Hepatocyte (in vitro differentiated cells): ENCODE measurements around the gene NELFA. TPM values are rescaled to one million over a fixed set of nuclear protein-coding genes. Genes with fewer than 3 reads are reported as not detected.

Experiments used
- DNase-seq: peaks from one replicate; pipeline ENCODE4 v3.0.0-alpha.2; 2016; ENCODE audit warnings: low spot score
- H2AFZ ChIP-seq: fragments of 200-600 bp; sonication (generic); 2 replicates; pipeline ENCODE4 v1.6.0; 2016; ENCODE audit warnings: antibody characterized with exemption, mild to moderate bottlenecking
- H3K27ac ChIP-seq: fragments of 200-600 bp; sonication (generic); 2 replicates; pipeline ENCODE4 v1.5.1; 2016; ENCODE audit warnings: mild to moderate bottlenecking
- H3K27me3 ChIP-seq: fragments of 200-600 bp; sonication (generic); 2 replicates; pipeline ENCODE4 v1.6.1; 2016
- H3K36me3 ChIP-seq: fragments of 200-600 bp; sonication (generic); replicated peaks from 2 replicates; pipeline ENCODE4 v1.5.1; 2016; ENCODE audit warnings: low read depth; ENCODE audit not compliant: insufficient read depth
- H3K4me1 ChIP-seq: fragments of 200-600 bp; sonication (generic); 2 replicates; pipeline ENCODE4 v1.5.1; 2016; ENCODE audit warnings: mild to moderate bottlenecking, moderate library complexity; ENCODE audit not compliant: insufficient read depth
- H3K4me2 ChIP-seq: fragments of 200-600 bp; sonication (generic); 2 replicates; pipeline ENCODE4 v1.6.0; 2016
- H3K4me3 ChIP-seq: fragments of 200-600 bp; sonication (generic); 2 replicates; pipeline ENCODE4 v1.5.1; 2016; ENCODE audit warnings: mild to moderate bottlenecking
- H3K79me2 ChIP-seq: fragments of 200-600 bp; sonication (generic); 2 replicates; pipeline ENCODE4 v1.6.0; 2017; ENCODE audit warnings: mild to moderate bottlenecking
- H3K9me2 ChIP-seq: fragments of 200-600 bp; sonication (generic); replicated peaks from 2 replicates; pipeline ENCODE4 v1.6.0; 2017; ENCODE audit warnings: mild to moderate bottlenecking; ENCODE audit not compliant: insufficient read depth
- H3K9me3 ChIP-seq: fragments of 200-600 bp; sonication (generic); 2 replicates; pipeline ENCODE4 v1.5.1; 2016; ENCODE audit warnings: low read depth, mild to moderate bottlenecking
- H4K20me1 ChIP-seq: fragments of 200-600 bp; sonication (generic); 2 replicates; pipeline ENCODE4 v1.6.0; 2016; ENCODE audit warnings: mild to moderate bottlenecking; ENCODE audit not compliant: insufficient read depth, poor library complexity, severe bottlenecking
- CTCF ChIP-seq: fragments of 200-600 bp; sonication (generic); IDR thresholded peaks from 2 replicates; pipeline ENCODE4 v1.5.1; 2016; ENCODE audit warnings: antibody characterized with exemption, mild to moderate bottlenecking; ENCODE audit not compliant: poor library complexity
- EZH2 ChIP-seq: fragments of 200-600 bp; sonication (generic); IDR thresholded peaks from 2 replicates; pipeline ENCODE4 v1.6.1; 2016; ENCODE audit warnings: antibody characterized with exemption, mild to moderate bottlenecking, borderline replicate concordance
- EZH2phosphoT487 ChIP-seq: fragments of 200-600 bp; sonication (generic); IDR thresholded peaks from one replicate; pipeline ENCODE4 v1.6.1; 2018; ENCODE audit warnings: antibody characterized with exemption, mild to moderate bottlenecking, low read depth, moderate library complexity; ENCODE audit not compliant: unreplicated experiment, severe bottlenecking
- WGBS: methylation state at CpG from one replicate; pipeline ENCODE4 v1.1.6; 2016; ENCODE audit warnings: low lambda C conversion rate; ENCODE audit errors: missing lambda C conversion rate; 5-methylcytosine and 5-hydroxymethylcytosine counted together
- polyA plus RNA-seq: library from polyadenylated mRNA; unstranded; fragments of >200 nt; fragmentation: Nextera tagmentation; extraction: Ambion mirVana; gene quantifications from 2 replicates; pipeline ENCODE4 v1.2.1, GENCODE V29; 2016
- total RNA-seq: library from RNA; depleted of rRNA; stranded (reverse); fragments of >200 nt; gene quantifications from 2 replicates; pipeline ENCODE4 v1.2.3, GENCODE V29; 2014

Gene NELFA
- total and polyA plus RNA-seq, 2 experiments from 2014 or later: 21.4 to 46.2 TPM

DNA sequence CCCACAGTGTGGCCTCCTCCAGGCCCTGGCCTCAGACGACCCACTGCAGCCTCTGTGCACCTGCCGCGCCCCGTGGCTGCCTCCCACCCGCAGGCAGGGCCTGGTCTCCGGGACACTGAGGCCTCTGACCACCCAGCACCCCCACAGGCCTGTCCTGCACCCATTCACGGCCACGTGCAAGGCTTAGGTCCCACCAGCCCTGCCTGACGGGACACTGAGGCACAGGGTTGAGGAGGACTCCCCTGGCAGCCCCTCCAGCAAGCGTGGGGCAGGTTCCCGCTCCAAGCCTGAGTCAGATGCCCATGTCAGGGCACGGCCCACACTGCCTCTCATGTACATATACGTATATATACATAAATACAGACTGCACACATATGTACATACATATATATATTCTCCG lies 23.5 kb downstream of the NELFA start:
- TF ChIP-seq EZH2 (no peak), EZH2phosphoT487 (no peak), CTCF (no peak)
- Histone ChIP-seq H3K79me2 (peaks cover 5% of the 10 kb centered on the region), H2AFZ (no peak overlapping the region), H3K4me2 (no peak overlapping the region), H3K36me3 (no peaks in the 10 kb centered on the region), H3K27ac (no peak overlapping the region), H3K4me1 (no peaks in the 10 kb centered on the region), H3K9me3 (no peaks in the 10 kb centered on the region), H3K27me3 (no peaks in the 10 kb centered on the region), H3K9me2 (no peaks in the 10 kb centered on the region), H3K4me3 (no peak overlapping the region), H4K20me1 (no peaks in the 10 kb centered on the region)
- WGBS: 92% methylated on average over 14 of the region's 14 CpGs
- no peak for DNase-seq

DNA sequence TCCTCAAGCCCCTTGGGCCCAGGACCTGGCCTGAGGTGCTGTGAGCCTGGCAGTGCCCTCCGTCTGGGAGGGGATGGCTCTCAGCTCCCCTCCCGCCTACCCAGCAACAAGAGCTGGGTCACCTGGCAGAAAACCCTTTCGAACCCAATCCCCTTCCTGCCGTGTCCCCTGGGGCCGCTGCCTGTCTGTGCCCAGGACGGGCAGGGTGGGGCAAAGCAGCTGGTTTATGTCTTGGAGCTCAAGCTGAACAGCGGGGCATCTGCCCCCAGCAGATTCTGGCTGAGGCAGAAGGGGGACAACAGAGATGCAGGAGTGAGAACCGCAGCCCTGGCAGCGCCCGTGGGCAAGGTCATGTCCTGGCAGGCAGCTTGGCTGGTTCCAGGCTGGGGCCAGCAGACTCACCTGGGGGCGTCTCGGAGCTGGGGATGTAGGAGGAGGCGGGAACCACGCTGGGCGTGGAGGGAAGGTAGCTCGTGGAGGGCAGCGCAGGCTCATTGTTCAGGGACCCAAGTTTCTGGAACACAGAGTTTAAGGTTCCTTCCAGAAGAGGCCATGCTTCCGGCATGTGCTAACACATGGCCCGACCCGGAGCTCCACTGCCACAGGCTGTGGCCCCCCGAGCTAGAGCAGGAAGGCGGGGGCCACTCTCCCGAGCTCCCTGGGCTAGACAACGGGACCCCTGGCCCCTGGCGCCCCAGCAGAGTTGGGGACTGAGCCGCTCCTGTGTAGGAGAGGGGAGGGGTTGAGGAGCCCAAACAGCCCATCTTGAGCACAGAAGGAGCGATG lies 24.2 kb downstream of the NELFA start:
- Histone ChIP-seq H3K4me2 (no peak overlapping the region), H4K20me1 (no peaks in the 10 kb centered on the region), H3K27me3 (no peaks in the 10 kb centered on the region), H3K79me2 (no peaks in the 10 kb centered on the region), H3K9me2 (no peaks in the 10 kb centered on the region), H3K4me1 (no peaks in the 10 kb centered on the region), H3K9me3 (no peaks in the 10 kb centered on the region), H3K4me3 (no peak overlapping the region), H3K36me3 (no peaks in the 10 kb centered on the region), H3K27ac (no peak overlapping the region), H2AFZ (no peak overlapping the region)
- WGBS: 90% methylated on average over 27 of the region's 27 CpGs
- TF ChIP-seq CTCF (no peak), EZH2phosphoT487 (no peak), EZH2 (no peak)
- DNase-seq: no peak

DNA sequence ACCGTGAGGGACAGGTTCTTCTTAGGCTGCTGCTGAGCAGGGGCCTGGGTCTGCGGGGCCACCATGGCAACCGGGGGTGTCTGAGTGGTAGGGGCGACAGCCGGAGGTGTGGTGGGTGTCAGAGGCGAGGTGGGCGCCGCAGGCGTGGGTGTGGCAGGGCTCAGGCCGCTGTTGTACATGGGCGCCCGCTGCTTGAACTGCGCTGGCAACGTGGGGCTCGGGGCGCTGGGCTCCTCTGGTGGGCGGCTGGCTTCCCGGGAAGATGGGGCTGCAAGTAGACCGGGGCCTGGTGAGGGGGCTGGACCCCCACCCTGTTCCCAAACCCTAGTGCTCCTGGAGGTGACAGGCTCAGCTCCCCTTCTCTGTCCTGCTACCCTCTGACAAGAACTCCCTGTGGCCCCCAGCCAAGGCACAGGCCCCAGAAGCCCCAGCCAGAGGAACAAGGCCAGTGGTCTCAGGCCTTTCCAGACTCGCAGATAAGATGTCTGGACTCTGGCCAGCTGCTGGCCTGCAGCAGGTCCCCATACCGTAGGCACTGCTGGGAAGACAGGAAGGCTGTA lies 24.8 kb downstream of the NELFA start:
- Histone ChIP-seq H3K9me2 (no peaks in the 10 kb centered on the region), H3K27ac (no peak overlapping the region), H3K36me3 (no peaks in the 10 kb centered on the region), H3K4me1 (no peaks in the 10 kb centered on the region), H3K4me2 (no peak overlapping the region), H3K27me3 (no peaks in the 10 kb centered on the region), H4K20me1 (no peaks in the 10 kb centered on the region), H3K9me3 (no peaks in the 10 kb centered on the region), H3K4me3 (no peak overlapping the region), H3K79me2 (no peaks in the 10 kb centered on the region), H2AFZ (no peak overlapping the region)
- no peak for DNase-seq
- TF ChIP-seq CTCF: no peak
- WGBS: 88% methylated on average over 14 of the region's 21 CpGs
